WTC11 (cell line): ENCODE results near the gene EDAR. TPM values are rescaled to one million over a fixed set of nuclear protein-coding genes. Genes with fewer than 3 reads are reported as not detected.

Experiments used
- ATAC-seq: fragments of 200-7000 bp; cut with Tn5 transposase; 2 replicates; pipeline ENCODE4 v1.10.0; 2021; ENCODE audit warnings: mild to moderate bottlenecking, moderate library complexity
- CTCF ChIA-PET: fragments of 300-600 bp; sonication (Branson Sonifier 250); formaldehyde crosslinking; loops from one replicate; lab custom pipeline; 2021; ENCODE audit warnings: antibody characterized with exemption; lab: Charles Lee
- POLR2A ChIA-PET: fragments of 350-600 bp; sonication (Branson Sonifier 250); formaldehyde crosslinking; loops from one replicate; lab custom pipeline; 2021; ENCODE audit warnings: antibody characterized with exemption; lab: Charles Lee
- DNase-seq: peaks from one replicate; pipeline ENCODE4 v3.0.0; 2021; ENCODE audit warnings: low spot score
- H3K27ac Mint-ChIP-seq: 2 replicates; pipeline ENCODE4 v1.8.0; 2021; ENCODE audit warnings: mixed read lengths
- H3K27me3 Mint-ChIP-seq: 2 replicates; pipeline ENCODE4 v1.8.0; 2021; ENCODE audit warnings: low read depth, mild to moderate bottlenecking, moderate library complexity, mixed read lengths
- H3K36me3 Mint-ChIP-seq: 2 replicates; pipeline ENCODE4 v1.8.0; 2021; ENCODE audit warnings: mixed read lengths
- H3K4me1 Mint-ChIP-seq: 2 replicates; pipeline ENCODE4 v1.8.0; 2022; ENCODE audit warnings: mixed read lengths
- H3K4me3 Mint-ChIP-seq: 2 replicates; pipeline ENCODE4 v1.8.0; 2021; ENCODE audit warnings: mild to moderate bottlenecking, moderate library complexity, mixed read lengths
- H3K9me3 Mint-ChIP-seq: 2 replicates; pipeline ENCODE4 v1.8.0; 2021; ENCODE audit warnings: mixed read lengths
- AR ChIP-seq: fragments of 250-450 bp; sonication (Bioruptor Pico); IDR thresholded peaks from 2 replicates; pipeline ENCODE4 v1.9.0; 2021; ENCODE audit warnings: mild to moderate bottlenecking
- ATF2 ChIP-seq: sonication (generic); formaldehyde crosslinking; IDR thresholded peaks from 2 replicates; pipeline ENCODE4 v1.8.1; 2022; ENCODE audit warnings: low read depth, missing genetic modification reagents, borderline replicate concordance
- CDX4 ChIP-seq: fragments of 250-450 bp; sonication (Bioruptor Pico); IDR thresholded peaks from 2 replicates; pipeline ENCODE4 v1.9.0; 2021; ENCODE audit warnings: moderate library complexity, mild to moderate bottlenecking, inconsistent platforms, borderline replicate concordance
- E2F5 ChIP-seq: sonication (generic); formaldehyde crosslinking; IDR thresholded peaks from 2 replicates; pipeline ENCODE4 v1.8.1; 2022; ENCODE audit warnings: mild to moderate bottlenecking, moderate library complexity, missing genetic modification reagents
- ESRRA ChIP-seq: sonication (generic); formaldehyde crosslinking; IDR thresholded peaks from 2 replicates; pipeline ENCODE4 v1.8.1; 2022; ENCODE audit warnings: mild to moderate bottlenecking, missing genetic modification reagents, borderline replicate concordance
- FOXJ3 ChIP-seq: sonication (generic); formaldehyde crosslinking; IDR thresholded peaks from 2 replicates; pipeline ENCODE4 v1.9.0; 2021; ENCODE audit warnings: missing genetic modification reagents, mild to moderate bottlenecking, borderline replicate concordance
- IRF1 ChIP-seq: sonication (generic); formaldehyde crosslinking; IDR thresholded peaks from 2 replicates; pipeline ENCODE4 v1.8.0; 2023; ENCODE audit warnings: missing genetic modification reagents
- MAX ChIP-seq: sonication (generic); formaldehyde crosslinking; IDR thresholded peaks from 2 replicates; pipeline ENCODE4 v1.8.0; 2022; ENCODE audit warnings: mild to moderate bottlenecking, missing genetic modification reagents
- NFATC4 ChIP-seq: fragments of 250-450 bp; sonication (Bioruptor Pico); IDR thresholded peaks from 2 replicates; pipeline ENCODE4 v1.9.0; 2021; ENCODE audit warnings: mild to moderate bottlenecking
- OVOL2 ChIP-seq: fragments of 250-450 bp; sonication (Bioruptor Pico); IDR thresholded peaks from 2 replicates; pipeline ENCODE4 v1.9.0; 2021; ENCODE audit warnings: mild to moderate bottlenecking, borderline replicate concordance
- SMAD4 ChIP-seq: sonication (generic); formaldehyde crosslinking; IDR thresholded peaks from 2 replicates; pipeline ENCODE4 v1.8.0; 2022; ENCODE audit warnings: mild to moderate bottlenecking, missing genetic modification reagents
- TCF7 ChIP-seq: sonication (generic); formaldehyde crosslinking; IDR thresholded peaks from 2 replicates; pipeline ENCODE4 v1.8.0; 2022; ENCODE audit warnings: mild to moderate bottlenecking, low read depth, missing genetic modification reagents, moderate library complexity
- USF2 ChIP-seq: sonication (generic); formaldehyde crosslinking; IDR thresholded peaks from 2 replicates; pipeline ENCODE4 v1.8.1; 2023; ENCODE audit warnings: mild to moderate bottlenecking, missing genetic modification reagents, moderate library complexity
- ZMAT4 ChIP-seq: fragments of 250-450 bp; sonication (Bioruptor Pico); IDR thresholded peaks from 2 replicates; pipeline ENCODE4 v1.9.0; 2021; ENCODE audit warnings: mild to moderate bottlenecking
- ZNF423 ChIP-seq: fragments of 250-450 bp; sonication (Bioruptor Pico); IDR thresholded peaks from 2 replicates; pipeline ENCODE4 v2.1.2; 2022; ENCODE audit warnings: mild to moderate bottlenecking, moderate library complexity
- ZNF425 ChIP-seq: fragments of 250-450 bp; sonication (Bioruptor Pico); conservative IDR thresholded peaks from 2 replicates; pipeline ENCODE4 v1.9.0; 2021; ENCODE audit warnings: mild to moderate bottlenecking
- total RNA-seq: library from RNA; stranded (reverse); gene quantifications from 3 replicates; pipeline ENCODE4 v1.2.3, GENCODE V29; 2021

EDAR gene
- total RNA-seq, 1 experiment from 2014 or later = not detected

GRCh38 chr2:108847000-108847399, 142.0 kb downstream of the EDAR start (continued):
- TF ChIP-seq CDX4 (CRISPR knock-in tag) (no peak), ESRRA (CRISPR knock-in tag) (no peak), ATF2 (CRISPR knock-in tag) (no peak), OVOL2 (CRISPR knock-in tag) (no peak), NFATC4 (CRISPR knock-in tag) (no peak), SMAD4 (CRISPR knock-in tag) (no peak), IRF1 (CRISPR knock-in tag) (no peak), MAX (CRISPR knock-in tag) (no peak), USF2 (no peak), ZNF423 (no peak), TCF7 (CRISPR knock-in tag) (no peak), FOXJ3 (no peak)

- ChIA-PET POLR2A (no interaction called here), CTCF (no interaction called here)
- Mint-ChIP-seq H3K36me3 (peaks cover 39% of the 10 kb centered on the region), H3K4me1 (0 out of 2 replicates have a peak, but pooled peaks cover 3% of the 10 kb centered on the region), H3K4me3 (no peak overlapping the region), H3K27me3 (no peaks in the 10 kb centered on the region), H3K27ac (no peak overlapping the region; the same call in 1 of the 2 replicates), H3K9me3 (peaks cover 13% of the 10 kb centered on the region)
- DNase-seq (no peak), ATAC-seq (no peak)
- no peak for TF ChIP-seq ZNF425 (CRISPR knock-in tag)
- TF ChIP-seq ZMAT4 (CRISPR knock-in tag) = no peak
- no peak for TF ChIP-seq AR (CRISPR knock-in tag)
- TF ChIP-seq E2F5 (CRISPR knock-in tag) = no peak
Measured at GRCh38 chr2:108845923-108846322, 143.1 kb downstream of the EDAR start.

Other genes starting within 250 kb of the EDAR start
- gene CCDC138, start 202.4 kb downstream of the EDAR start, total RNA-seq = 22.8 to 23.7 TPM (median 23.5 TPM) in 3 replicates
- 0.78 to 1.0 TPM (median 0.87 TPM) in 3 replicates for gene SH3RF3, start 140.0 kb upstream of the EDAR start, total RNA-seq